Esophagus muscularis mucosa (tissue), 3 donors: ENCODE results near the gene MACROH2A1.

Source experiments
- POLR2A ChIP-seq: fragments of 450-650 bp; IDR thresholded peaks from one replicate; pipeline ENCODE4 v1.6.1; 2017; ENCODE audit warnings: antibody characterized with exemption, moderate library complexity, mild to moderate bottlenecking, low read depth
- TF ChIP-seq, protein P1 (sequence below), 3 experiments: fragments of 200-600 bp in 2 of 3; fragments of 450-650 bp in 1 of 3; sonication (generic) in 2 of 3; IDR thresholded peaks; one replicate each; pipeline ENCODE4 v1.5.1; 2017 to 2019; ENCODE audit warnings: antibody characterized with exemption in 3 of 3, mild to moderate bottlenecking in 2 of 3, moderate library complexity in 1 of 3

DNA sequence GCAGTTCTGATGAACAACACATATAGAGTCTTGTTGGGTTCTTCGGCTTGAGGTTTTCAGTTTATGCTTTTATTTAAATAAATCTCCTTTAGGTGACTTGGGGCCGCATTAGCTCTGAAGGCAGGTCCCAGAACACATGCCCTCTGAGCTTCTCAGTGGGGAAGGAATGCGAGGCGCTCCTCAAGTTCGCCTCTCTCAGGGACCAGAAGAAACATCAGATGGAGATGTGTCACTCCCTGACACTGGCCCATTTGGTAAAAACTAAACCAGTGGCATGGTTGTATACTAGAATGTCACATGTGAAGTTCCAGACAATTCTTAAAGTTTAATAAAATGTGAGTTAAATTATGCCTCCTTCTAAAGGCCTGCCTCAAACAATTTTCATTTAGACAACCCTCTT, 1.9 kb downstream of the MACROH2A1 start:
- no peak for TF ChIP-seq POLR2A
- TF ChIP-seq, protein P1, sequence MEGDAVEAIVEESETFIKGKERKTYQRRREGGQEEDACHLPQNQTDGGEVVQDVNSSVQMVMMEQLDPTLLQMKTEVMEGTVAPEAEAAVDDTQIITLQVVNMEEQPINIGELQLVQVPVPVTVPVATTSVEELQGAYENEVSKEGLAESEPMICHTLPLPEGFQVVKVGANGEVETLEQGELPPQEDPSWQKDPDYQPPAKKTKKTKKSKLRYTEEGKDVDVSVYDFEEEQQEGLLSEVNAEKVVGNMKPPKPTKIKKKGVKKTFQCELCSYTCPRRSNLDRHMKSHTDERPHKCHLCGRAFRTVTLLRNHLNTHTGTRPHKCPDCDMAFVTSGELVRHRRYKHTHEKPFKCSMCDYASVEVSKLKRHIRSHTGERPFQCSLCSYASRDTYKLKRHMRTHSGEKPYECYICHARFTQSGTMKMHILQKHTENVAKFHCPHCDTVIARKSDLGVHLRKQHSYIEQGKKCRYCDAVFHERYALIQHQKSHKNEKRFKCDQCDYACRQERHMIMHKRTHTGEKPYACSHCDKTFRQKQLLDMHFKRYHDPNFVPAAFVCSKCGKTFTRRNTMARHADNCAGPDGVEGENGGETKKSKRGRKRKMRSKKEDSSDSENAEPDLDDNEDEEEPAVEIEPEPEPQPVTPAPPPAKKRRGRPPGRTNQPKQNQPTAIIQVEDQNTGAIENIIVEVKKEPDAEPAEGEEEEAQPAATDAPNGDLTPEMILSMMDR (IDR thresholded peaks at IDR 0.05), result no peak
